BJ (cell line): Measurements from ENCODE around the gene CDHR3. TPM values are rescaled to one million over a fixed set of nuclear protein-coding genes. Genes with fewer than 3 reads are reported as not detected.

Source experiments
- CTCF ChIA-PET: fragments of 350-600 bp; formaldehyde crosslinking; extraction: SDS; loops from one replicate; lab custom pipeline; 2021; ENCODE audit warnings: antibody characterized with exemption, inconsistent platforms; lab: Yijun Ruan, JAX
- POLR2A ChIA-PET: fragments of 300-600 bp; sonication (Branson Sonifier 250); formaldehyde crosslinking; extraction: SDS; loops from one replicate; lab custom pipeline; 2021; ENCODE audit warnings: antibody characterized with exemption; lab: Charles Lee
- DNase-seq: peaks from one replicate; pipeline ENCODE4 v3.0.0-alpha.2; 2011; ENCODE audit warnings: low read depth
- H3K27me3 ChIP-seq: 2 replicates; pipeline ENCODE4 v1.6.0; 2011; ENCODE audit warnings: low read length; ENCODE audit not compliant: control insufficient read depth, insufficient read depth
- H3K36me3 ChIP-seq: 2 replicates; pipeline ENCODE4 v1.5.1; 2011; ENCODE audit warnings: low read length; ENCODE audit not compliant: control insufficient read depth, insufficient read depth
- H3K4me3 ChIP-seq: 2 replicates; pipeline ENCODE4 v1.5.1; 2011; ENCODE audit warnings: low read depth, mild to moderate bottlenecking, control low read depth, low read length
- polyA plus RNA-seq: library from polyadenylated mRNA; depleted of rRNA; stranded (reverse); fragments of >200 nt; gene quantifications from 2 replicates; pipeline ENCODE4 v1.2.3, GENCODE V29; 2011
- TF ChIP-seq, protein P1 (sequence below): IDR thresholded peaks from 2 replicates; pipeline ENCODE4 v1.5.1; 2011; ENCODE audit warnings: low read depth, mild to moderate bottlenecking, control low read depth, inconsistent platforms, low read length, moderate library complexity; ENCODE audit not compliant: insufficient read depth

CDHR3 gene
- polyA plus RNA-seq, 1 experiment = 2.9 TPM

DNA sequence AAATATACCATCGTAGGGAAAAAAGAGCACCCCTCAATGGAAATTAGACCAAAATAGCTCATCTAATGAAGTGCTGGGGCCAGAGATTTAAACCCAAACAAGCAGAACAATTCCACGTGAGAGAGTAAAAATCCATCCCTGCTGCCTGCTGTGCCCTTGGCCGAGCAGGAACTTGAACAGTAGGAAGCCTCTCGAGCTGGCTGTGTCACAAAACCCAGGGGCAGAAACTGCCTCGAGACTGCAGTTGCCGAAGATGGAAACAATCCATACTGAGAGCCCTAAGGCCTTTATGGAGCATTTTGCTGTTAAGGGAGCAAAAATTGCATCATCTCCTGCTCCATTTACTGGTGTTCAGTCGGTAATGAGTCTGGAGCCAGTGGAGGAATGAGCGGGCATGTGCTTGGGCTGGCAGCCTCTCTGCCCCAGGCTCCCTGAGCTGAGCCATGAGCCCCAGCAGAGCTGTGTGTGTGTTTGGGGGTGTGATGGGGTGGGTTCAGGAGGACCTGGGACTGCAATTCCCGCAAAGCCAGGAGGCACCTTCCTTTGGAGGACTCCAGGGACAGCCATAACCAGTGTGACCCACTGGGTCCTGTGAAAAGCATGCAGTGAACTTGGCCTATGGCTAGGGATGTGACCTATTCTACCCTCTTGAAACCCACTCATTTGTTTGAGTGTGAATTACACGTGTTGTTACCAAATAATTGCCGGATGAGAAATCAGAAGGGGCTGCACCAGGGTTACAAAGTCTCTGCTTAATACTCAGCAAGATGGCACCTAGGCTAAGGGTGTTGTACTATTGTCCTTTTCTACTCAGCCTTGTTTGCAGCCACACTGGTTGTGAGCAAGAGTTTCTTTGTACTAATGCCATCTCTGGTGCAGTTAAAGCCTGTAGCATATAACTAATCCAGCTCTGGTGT is 58.3 kb downstream of the CDHR3 start:
- Histone ChIP-seq H3K27me3 (no peaks in the 10 kb centered on the region; the same call in none of the 2 replicates), H3K4me3 (no peak overlapping the region), H3K36me3 (no peaks in the 10 kb centered on the region)
- ChIA-PET CTCF (interaction anchor here (0.8 to 2.8 kb wide), 6 partner anchors 10 to 261 kb away, joined by 3 to 9 read pairs (median 4); no protein-coding TSS in a partner anchor), POLR2A (no interaction called here)
- TF ChIP-seq, protein P1, sequence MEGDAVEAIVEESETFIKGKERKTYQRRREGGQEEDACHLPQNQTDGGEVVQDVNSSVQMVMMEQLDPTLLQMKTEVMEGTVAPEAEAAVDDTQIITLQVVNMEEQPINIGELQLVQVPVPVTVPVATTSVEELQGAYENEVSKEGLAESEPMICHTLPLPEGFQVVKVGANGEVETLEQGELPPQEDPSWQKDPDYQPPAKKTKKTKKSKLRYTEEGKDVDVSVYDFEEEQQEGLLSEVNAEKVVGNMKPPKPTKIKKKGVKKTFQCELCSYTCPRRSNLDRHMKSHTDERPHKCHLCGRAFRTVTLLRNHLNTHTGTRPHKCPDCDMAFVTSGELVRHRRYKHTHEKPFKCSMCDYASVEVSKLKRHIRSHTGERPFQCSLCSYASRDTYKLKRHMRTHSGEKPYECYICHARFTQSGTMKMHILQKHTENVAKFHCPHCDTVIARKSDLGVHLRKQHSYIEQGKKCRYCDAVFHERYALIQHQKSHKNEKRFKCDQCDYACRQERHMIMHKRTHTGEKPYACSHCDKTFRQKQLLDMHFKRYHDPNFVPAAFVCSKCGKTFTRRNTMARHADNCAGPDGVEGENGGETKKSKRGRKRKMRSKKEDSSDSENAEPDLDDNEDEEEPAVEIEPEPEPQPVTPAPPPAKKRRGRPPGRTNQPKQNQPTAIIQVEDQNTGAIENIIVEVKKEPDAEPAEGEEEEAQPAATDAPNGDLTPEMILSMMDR = no peak
- no peak for DNase-seq

GRCh38 chr7:106022193-106022821 is 59.2 kb downstream of the CDHR3 start:
- POLR2A ChIA-PET = interaction anchor here (0.6 kb wide), 1 partner anchor 491 kb away, joined by 3 read pairs; no protein-coding TSS in a partner anchor
- Histone ChIP-seq H3K36me3 (no peaks in the 10 kb centered on the region), H3K4me3 (no peak overlapping the region), H3K27me3 (no peaks in the 10 kb centered on the region; the same call in none of the 2 replicates)
- DNase-seq = no peak
- CTCF ChIA-PET = interaction anchor here (2.1 to 2.8 kb wide), 4 partner anchors 9 to 19 kb away, joined by 5 to 8 read pairs (median 6); no protein-coding TSS in a partner anchor
- TF ChIP-seq, protein P1 = no peak

DNA sequence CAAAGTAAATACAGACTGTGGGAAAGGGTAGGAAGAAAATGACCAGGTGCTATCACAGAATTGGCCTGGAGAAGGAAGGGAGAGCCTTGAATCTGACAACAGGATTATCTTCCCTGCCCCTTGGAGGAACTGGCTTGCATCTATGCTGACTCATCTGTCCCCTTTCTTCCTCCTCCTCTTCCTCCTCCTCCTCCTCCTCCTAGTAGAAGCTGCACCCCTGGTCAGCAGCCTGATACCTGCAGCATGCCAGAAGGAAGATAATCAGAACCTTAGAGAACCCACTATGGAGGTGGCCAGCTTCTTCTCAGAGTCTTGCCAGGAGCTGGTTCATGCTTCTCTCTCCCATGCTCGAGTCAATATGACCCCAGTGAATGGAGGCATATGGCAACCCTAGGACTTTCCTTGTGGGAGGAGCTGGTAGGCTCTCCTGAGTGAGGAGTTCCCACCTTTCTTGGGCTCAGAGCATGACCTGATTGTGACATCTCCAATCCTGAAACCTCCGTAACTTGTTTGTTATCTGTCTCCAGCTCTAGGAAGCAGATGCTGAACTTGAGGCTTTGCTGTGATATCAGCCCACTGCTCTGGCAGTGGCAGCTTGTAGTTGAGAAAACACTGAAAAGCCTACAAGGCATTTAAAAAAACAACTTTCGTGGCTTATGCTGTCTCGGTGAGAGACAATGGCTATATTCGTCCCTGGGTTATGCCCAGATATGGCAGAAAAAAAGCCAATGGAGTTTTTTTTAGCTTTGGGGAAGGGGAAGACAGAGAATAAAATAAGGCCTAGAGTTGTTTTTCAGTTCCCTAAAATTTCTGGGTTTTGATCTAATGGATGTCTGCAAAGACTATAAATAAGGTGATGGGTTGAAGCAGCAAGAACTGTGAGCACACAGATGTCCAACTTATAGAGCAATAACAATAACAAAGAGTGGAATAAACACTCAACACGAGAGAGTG is 60.6 kb downstream of the CDHR3 start:
- Histone ChIP-seq H3K36me3 (no peaks in the 10 kb centered on the region), H3K4me3 (no peak overlapping the region), H3K27me3 (no peaks in the 10 kb centered on the region; the same call in none of the 2 replicates)
- no peak for DNase-seq
- ChIA-PET POLR2A (no interaction called here), CTCF (interaction anchor here (0.8 to 2.2 kb wide), 3 partner anchors 8 to 33 kb away, joined by 3 to 8 read pairs (median 5); no protein-coding TSS in a partner anchor)
- TF ChIP-seq, protein P1 = no peak

GRCh38 chr7:106026101-106026500 is 63.0 kb downstream of the CDHR3 start:
- H3K36me3 ChIP-seq = no peaks in the 10 kb centered on the region
- ChIA-PET POLR2A (no interaction called here), CTCF (interaction anchor here (0.9 to 6.4 kb wide), 4 partner anchors 8 to 369 kb away, joined by 3 to 38 read pairs (median 4); no protein-coding TSS in a partner anchor)
- no peak for DNase-seq
- no peaks in the 10 kb centered on the region; the same call in none of the 2 replicates for H3K27me3 ChIP-seq
- TF ChIP-seq, protein P1 = no peak
- no peak overlapping the region for H3K4me3 ChIP-seq
